Erythroblast (primary cell): ENCODE results near the gene CEP164.
A peak's percentile ranks its signal among the peaks of the same experiment; 100 is the strongest.

Source experiments
- GATA1 ChIP-seq: IDR thresholded peaks from 2 replicates; pipeline ENCODE4 v1.6.1; 2011; ENCODE audit warnings: low read depth, mild to moderate bottlenecking, control low read depth, low read length, moderate library complexity
- POLR2A ChIP-seq: IDR thresholded peaks from 2 replicates; pipeline ENCODE4 v1.6.1; 2011; ENCODE audit warnings: mild to moderate bottlenecking, low read length

- peak; percentile 49 for TF ChIP-seq POLR2A
- no peak for TF ChIP-seq GATA1
Observed at GRCh38 chr11:117327567-117328374, at the start of gene CEP164.
